Activated T-cell treated with anti-CD3 and anti-CD28 coated beads, Interleukin-2, amount 50 U/mL, for 72 hours (primary cell): Measurements from ENCODE around the gene GNG4. TPM values are rescaled to one million over a fixed set of nuclear protein-coding genes. Genes with fewer than 3 reads are reported as not detected.
A peak's percentile ranks its signal among the peaks of the same experiment; 100 is the strongest.
"Not testable (repeated sequence)": the region's sequence is repeated elsewhere in the genome, so short reads cannot be mapped to it uniquely, and the experiment has no call there.

Experiments used
- ATAC-seq, 2 donors: fragments of 150-1000 bp; cut with Tn5 transposase; replicated peaks in 1 of 2; 2 replicates each; pipeline ENCODE4 v1.10.0; 2021; ENCODE audit warnings: moderate library complexity in 2 of 2, mild to moderate bottlenecking in 1 of 2
- DNase-seq, 2 donors: peaks; one replicate each; pipeline ENCODE4 v3.0.0; 2021 to 2022; ENCODE audit warnings: mixed read lengths in 1 of 2
- H3K27ac Mint-ChIP-seq: one replicate; pipeline ENCODE4 v1.8.0; 2022; ENCODE audit warnings: mild to moderate bottlenecking, moderate library complexity, mixed read lengths
- H3K27me3 Mint-ChIP-seq: one replicate; pipeline ENCODE4 v1.8.0; 2022; ENCODE audit warnings: low read depth, mixed read lengths
- H3K36me3 Mint-ChIP-seq, 2 donors: one replicate each; pipeline ENCODE4 v1.8.0; 2022; ENCODE audit warnings: mixed read lengths in 2 of 2, mild to moderate bottlenecking in 1 of 2; ENCODE audit not compliant: insufficient read depth in 2 of 2
- H3K4me1 Mint-ChIP-seq: one replicate; pipeline ENCODE4 v1.8.0; 2022; ENCODE audit warnings: low read depth, mixed read lengths
- H3K4me3 Mint-ChIP-seq, 2 donors: one replicate each; pipeline ENCODE4 v1.8.0; 2022; ENCODE audit warnings: mild to moderate bottlenecking in 2 of 2, mixed read lengths in 2 of 2, moderate library complexity in 2 of 2
- H3K9me3 Mint-ChIP-seq, 2 donors: one replicate each; pipeline ENCODE4 v1.8.0; 2022; ENCODE audit warnings: mixed read lengths in 2 of 2
- total RNA-seq, 2 donors: library from RNA; stranded (reverse); gene quantifications; one replicate each; pipeline ENCODE4 v1.2.3, GENCODE V29; 2022

Gene GNG4
- total RNA-seq, 2 donors from 2014 or later = 13.9 to 20.4 TPM

DNA sequence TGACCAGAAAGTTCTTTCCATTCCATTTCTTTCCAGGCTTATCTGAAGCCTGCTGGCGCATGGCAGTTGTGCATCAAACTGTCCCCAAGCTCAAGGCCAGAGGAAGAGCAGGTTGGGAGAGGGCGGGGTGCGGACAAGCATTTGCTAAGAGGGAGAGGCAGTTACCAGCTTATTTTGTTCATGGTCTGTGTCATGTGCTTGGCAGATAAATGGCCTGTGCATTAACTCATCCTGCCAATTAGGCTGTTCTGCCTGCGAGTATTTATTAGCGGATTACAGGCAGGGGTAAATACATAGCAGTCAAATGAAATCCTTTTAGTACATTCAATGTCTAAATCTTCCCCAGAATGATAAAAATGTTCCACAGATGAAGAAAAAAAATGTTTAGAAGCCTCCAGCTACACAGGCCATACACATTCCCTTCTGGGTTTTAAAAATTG, 96.5 kb downstream of the GNG4 start:
- Mint-ChIP-seq H3K27ac (no peak overlapping the region), H3K4me1 (no peaks in the 10 kb centered on the region), H3K4me3 (no peak overlapping the region), H3K36me3 (no peaks in the 10 kb centered on the region), H3K27me3 (peaks cover 6% of the 10 kb centered on the region), H3K9me3 (no peaks in the 10 kb centered on the region)
- DNase-seq (no peak), ATAC-seq (no peak)

DNA sequence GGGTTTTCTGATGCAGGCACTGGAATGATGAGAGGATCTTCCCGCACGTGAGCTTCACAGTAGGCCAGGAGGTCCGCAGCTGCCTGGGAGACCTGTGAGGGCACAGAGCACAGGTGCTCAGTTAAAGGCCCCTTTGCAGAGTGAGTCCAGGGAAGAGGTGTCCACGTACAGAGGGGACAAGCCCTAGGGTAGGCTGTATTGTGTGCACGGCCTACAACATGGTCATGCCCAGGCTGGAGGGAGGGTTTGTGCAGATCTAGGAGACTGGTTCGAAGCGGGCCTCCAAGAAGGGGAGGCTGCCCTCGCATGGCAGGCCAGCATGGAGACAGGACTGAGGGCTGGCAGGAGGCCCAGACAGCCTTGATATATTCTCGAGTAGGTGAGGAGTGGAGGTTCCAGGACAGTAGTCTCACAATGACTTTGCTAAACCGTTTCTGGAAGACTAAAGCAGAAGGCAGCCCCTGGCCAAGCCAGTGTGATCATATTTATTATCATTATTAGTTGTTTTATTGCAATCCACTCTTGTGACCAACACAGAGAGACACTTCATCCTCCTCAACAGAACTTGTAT, 97.4 kb downstream of the GNG4 start:
- ATAC-seq = no peak
- no peak overlapping the region for H3K27ac Mint-ChIP-seq

DNA sequence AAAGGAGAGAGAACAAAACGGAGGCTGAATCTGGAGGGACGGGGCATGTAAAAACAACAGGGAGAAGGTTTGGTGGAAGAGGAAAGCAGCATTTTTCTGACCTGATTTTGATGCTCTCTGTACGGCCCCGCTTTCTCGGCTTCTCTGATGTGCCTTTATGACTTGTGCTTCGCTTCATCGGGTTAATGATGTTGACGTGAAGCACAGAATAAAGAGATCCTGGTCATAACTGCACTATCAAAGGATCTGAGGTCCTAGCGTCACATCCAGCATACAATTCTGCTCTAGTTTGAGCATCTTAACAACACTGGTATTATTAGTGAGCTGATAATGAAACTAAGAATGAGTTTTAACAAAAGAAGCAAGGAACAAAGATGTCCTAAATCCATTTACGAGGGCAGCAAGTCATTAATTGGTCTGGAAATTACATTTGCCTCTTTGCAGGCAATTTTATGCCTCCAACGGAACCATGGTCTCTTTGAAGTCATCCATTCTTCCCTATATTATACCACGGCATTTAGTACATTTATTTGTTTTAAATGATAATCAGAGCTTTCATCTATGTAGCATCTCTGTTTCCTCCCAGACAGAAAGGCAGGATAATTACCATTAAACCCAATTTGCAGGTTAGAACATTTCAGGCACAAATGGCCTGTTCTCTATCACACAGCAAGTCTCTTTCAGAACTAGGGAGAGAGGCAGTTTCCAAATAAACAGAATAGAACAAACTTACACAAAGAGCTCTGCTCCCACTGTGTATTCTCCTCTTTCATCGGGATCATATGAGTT, 100.0 kb downstream of the GNG4 start:
- no peak for DNase-seq
- Mint-ChIP-seq H3K27ac (no peak overlapping the region), H3K4me1 (no peaks in the 10 kb centered on the region), H3K27me3 (peaks cover 6% of the 10 kb centered on the region), H3K4me3 (no peak overlapping the region), H3K36me3 (no peaks in the 10 kb centered on the region), H3K9me3 (no peaks in the 10 kb centered on the region)
- no peak for ATAC-seq

More for the DNA sequence above, 97.4 kb downstream of the GNG4 start:
- no peaks in the 10 kb centered on the region for H3K4me1 Mint-ChIP-seq
- peaks cover 6% of the 10 kb centered on the region for H3K27me3 Mint-ChIP-seq
- no peaks in the 10 kb centered on the region for H3K36me3 Mint-ChIP-seq
- H3K9me3 Mint-ChIP-seq = no peaks in the 10 kb centered on the region
- no peak for DNase-seq
- H3K4me3 Mint-ChIP-seq = no peak overlapping the region

DNA sequence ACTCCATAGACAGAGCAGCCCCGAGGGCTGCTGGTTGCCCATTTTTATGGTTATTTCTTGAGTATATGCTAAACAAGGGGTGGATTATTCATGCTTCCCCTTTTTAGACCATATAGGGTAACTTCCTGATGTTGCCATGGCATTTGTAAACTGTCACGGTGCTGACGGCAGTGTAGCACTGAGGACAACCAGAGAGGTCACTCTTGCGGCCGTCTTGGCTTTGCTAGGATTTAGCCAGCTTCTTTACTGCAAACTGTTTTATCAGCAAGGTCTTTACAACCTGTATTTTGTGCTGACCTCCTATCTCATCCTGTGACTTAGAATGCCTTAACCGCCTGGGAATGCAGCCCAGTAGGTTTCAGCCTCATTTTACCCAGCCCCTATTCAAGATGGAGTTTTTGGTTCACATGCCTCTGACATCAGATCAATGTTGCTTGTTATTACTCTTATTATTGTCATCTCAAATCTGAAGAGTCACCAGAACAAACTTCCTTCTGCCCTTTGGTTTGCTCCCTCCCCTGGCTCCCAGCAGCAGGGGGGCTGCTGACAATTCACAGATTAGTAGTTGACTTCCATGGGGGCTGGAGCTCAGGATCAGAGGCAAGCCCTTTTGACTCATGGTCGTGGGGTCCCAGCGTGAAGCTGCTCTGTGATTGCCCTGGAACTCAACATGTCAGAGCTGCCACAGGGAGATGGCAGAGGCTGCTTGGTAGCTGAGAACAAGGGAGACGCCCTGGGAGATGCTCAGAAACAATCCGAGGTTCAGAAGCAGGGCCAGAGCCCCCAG, 103.0 kb downstream of the GNG4 start:
- not testable (repeated sequence) for H3K4me1 Mint-ChIP-seq, H3K27ac Mint-ChIP-seq, H3K4me3 Mint-ChIP-seq, H3K36me3 Mint-ChIP-seq, ATAC-seq, DNase-seq, H3K9me3 Mint-ChIP-seq, H3K27me3 Mint-ChIP-seq

DNA sequence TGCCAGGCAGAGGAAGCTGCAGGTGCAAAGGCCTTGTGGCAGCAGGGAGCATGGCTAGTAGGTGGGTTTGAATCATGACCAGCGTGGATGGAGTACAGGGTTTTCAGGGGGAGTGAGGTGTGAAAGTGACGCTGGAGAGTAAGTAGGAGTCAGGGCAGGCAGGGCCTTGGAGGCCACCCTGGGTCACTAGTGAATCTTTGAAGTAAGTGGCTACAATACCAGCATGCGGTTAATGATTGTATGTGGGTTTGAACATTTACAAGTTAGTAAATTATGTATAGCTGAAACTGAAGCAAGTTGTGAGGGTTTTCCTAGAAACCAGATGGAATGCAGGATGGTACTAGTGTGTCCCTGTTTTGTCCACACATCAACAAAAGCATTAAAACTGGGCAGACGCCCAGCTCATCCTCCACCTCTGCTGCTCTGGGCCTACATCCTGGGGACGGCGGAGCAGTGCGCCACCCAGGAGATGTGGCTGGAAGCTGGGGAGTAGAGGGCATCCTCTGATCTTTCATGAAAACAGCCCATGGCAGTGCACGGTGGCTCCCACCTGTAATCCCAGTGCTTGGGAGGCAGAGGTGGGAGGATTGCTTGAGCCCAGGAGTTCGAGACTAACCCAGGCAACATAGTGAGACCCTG, 104.2 kb downstream of the GNG4 start:
- no peak overlapping the region for H3K4me3 Mint-ChIP-seq
- DNase-seq = no peak
- no peaks in the 10 kb centered on the region for H3K9me3 Mint-ChIP-seq
- no peak overlapping the region for H3K27ac Mint-ChIP-seq
- H3K36me3 Mint-ChIP-seq = no peaks in the 10 kb centered on the region
- H3K4me1 Mint-ChIP-seq = no peaks in the 10 kb centered on the region
- H3K27me3 Mint-ChIP-seq = peaks cover 6% of the 10 kb centered on the region
- no peak for ATAC-seq

DNA sequence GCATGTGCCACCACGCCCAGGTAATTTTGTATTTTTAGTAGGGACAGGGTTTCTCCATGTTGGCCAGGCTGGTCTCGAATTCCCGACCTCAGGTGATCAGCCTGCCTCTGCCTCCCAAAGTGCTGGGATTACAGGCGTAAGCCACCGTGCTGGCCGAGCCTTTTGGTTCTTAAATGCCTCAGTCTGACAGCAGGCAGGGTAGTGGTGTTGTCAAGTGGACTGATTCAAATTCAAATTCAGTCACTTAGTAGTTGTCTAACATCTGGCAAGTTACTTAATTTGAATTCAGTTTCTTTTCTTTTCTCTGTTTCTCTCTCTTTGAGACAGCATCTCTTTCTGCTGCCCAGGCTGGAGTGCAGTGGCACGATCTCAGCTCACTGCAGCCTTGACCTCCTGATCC, 106.7 kb downstream of the GNG4 start:
- H3K4me1 Mint-ChIP-seq, H3K9me3 Mint-ChIP-seq, H3K27me3 Mint-ChIP-seq, H3K27ac Mint-ChIP-seq, DNase-seq, H3K36me3 Mint-ChIP-seq, H3K4me3 Mint-ChIP-seq, ATAC-seq: not testable (repeated sequence)

DNA sequence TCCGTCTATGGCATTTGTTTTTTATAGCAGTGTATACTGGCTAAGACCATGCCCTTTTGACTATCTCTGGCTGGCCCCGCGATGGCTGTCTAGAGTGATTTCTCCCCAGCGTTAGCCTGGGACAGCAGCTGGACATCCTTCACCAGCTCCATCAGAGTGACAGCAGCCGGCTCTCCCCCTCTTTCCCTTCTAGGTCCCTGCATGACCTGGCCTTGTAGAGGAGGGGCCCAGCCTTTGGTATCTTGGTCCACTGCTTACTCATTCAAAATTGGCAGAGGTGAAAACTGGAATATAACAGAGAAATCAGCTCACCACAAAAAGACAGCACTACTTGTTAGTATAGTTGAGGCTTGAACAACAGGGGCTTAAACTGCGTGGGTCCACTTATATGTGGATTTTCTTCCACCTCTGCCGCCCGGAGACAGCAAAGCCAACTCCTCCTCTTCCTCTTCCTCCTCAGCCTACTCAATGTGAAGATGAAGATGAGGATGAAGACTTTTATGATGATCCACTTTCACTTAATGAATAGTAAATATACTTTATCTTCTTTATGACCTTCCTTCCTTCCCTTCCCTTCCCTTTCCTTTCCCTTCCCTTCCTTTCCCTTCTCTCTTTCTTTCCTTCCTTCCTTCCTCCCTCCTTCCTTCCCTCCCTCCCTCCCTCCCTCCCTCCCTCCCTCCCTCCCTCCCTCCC, 116.0 kb downstream of the GNG4 start:
- Mint-ChIP-seq H3K27me3 (no peaks in the 10 kb centered on the region), H3K4me1 (no peaks in the 10 kb centered on the region), H3K36me3 (no peaks in the 10 kb centered on the region), H3K27ac (no peak overlapping the region), H3K9me3 (no peaks in the 10 kb centered on the region), H3K4me3 (no peak overlapping the region)
- no peak for ATAC-seq
- DNase-seq = no peak

DNA sequence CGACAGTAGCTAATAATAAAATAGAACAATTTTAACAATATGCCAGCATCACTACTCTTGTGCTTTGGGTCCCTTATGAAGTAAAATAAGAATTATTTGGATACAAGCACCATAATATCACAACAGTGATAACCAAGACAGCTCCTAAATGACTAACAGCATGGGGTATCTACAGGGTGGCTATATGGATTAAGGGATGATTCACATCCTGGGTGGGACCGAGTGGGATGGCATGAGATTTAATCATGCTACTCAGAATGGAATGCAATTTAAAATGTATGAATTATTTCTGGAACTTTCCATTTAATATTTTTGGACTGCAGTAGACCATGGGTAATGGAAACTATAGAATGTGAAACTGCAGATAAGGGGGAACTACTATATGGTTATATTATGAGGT, 117.2 kb downstream of the GNG4 start:
- Mint-ChIP-seq H3K36me3 (no peaks in the 10 kb centered on the region), H3K4me3 (no peak overlapping the region), H3K27ac (no peak overlapping the region), H3K9me3 (no peaks in the 10 kb centered on the region), H3K4me1 (no peaks in the 10 kb centered on the region), H3K27me3 (no peaks in the 10 kb centered on the region)
- ATAC-seq (no peak), DNase-seq (no peak)

DNA sequence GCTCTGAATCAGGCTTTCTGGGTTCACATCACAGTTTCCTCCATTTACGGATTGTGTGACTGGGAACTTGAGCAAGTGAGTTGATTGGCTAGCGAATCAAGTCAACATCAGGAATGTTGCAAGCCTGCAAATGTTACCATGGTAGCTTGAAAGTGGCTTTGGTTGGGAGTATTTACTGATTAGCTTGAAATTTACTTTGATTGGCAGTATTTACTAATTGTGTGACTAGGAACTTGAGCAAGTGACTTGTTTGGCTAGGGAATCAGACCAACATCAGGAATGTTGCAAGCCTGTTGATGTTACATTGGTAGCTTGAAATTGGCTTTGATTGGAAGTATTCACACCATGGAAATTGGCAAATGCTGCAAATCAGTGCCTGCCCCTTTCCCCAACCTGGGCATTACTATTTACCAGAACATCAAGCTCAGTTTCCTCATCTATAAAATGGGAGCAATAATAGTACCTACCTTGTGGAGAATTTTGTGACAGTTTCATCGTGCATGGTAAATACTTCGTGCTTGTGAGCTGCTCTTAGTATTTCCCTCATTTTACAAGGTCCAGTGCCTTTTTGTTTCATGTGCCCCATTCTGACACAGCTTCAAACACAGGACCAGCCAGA, 122.3 kb downstream of the GNG4 start:
- Mint-ChIP-seq H3K27me3 (no peaks in the 10 kb centered on the region), H3K36me3 (no peaks in the 10 kb centered on the region), H3K9me3 (no peaks in the 10 kb centered on the region), H3K4me1 (peaks cover 6% of the 10 kb centered on the region), H3K27ac (no peak overlapping the region), H3K4me3 (no peak overlapping the region)
- DNase-seq (no peak), ATAC-seq (no peak)

DNA sequence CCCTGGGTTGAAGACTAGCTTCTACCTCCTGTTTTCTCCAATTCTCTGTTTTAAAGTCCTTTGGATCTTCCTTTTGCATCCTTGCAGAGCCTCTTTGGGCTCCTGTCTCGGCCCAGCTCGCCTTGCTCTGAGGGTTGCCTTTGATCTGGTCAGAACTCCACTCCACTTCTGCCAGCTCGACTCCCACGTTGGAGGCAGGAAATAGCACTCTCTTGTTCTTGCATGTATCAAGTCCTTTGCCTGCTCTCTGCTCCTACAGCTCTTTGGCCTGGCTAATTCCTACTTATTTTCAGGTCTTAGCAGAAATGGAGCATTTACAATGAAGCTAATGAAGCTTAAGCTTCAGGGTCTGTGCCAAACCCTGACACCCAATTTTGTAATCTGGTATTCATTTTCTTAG, 124.3 kb downstream of the GNG4 start:
- no peak for ATAC-seq
- no peak overlapping the region for H3K27ac Mint-ChIP-seq
- no peaks in the 10 kb centered on the region for H3K36me3 Mint-ChIP-seq
- no peak for DNase-seq
- no peaks in the 10 kb centered on the region for H3K27me3 Mint-ChIP-seq
- H3K4me3 Mint-ChIP-seq = no peak overlapping the region
- peaks cover 6% of the 10 kb centered on the region for H3K4me1 Mint-ChIP-seq
- H3K9me3 Mint-ChIP-seq = no peaks in the 10 kb centered on the region

DNA sequence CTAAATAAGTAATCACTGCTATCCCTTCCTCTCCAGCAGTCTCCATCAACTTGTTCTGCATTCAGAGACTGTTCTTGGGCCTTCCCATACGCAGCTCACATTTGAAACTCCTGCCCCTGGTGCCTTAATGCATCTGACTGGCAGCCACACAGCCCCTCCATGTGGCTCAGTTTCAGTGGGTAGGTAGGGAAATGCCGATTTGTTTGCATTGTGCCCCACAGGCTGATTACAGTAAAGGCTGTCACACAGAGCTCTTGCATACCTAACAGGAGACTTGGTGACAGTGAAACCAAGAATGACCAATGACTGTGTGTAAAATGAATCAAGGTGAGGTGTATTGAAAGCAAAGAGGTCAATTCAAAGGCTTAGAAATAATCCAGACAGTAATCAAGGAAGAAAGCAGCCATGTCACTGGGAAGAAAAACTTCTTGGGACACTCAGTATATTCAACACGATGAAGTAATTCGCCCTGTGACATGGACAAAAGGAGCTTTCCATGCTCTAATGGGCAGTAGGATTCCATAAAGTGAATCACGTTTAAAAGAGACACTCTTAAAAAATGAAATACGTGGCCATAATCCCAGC, 132.6 kb downstream of the GNG4 start:
- Mint-ChIP-seq H3K9me3 (no peaks in the 10 kb centered on the region), H3K27me3 (no peaks in the 10 kb centered on the region)
- peak; percentile 66 to 78 for ATAC-seq

DNA sequence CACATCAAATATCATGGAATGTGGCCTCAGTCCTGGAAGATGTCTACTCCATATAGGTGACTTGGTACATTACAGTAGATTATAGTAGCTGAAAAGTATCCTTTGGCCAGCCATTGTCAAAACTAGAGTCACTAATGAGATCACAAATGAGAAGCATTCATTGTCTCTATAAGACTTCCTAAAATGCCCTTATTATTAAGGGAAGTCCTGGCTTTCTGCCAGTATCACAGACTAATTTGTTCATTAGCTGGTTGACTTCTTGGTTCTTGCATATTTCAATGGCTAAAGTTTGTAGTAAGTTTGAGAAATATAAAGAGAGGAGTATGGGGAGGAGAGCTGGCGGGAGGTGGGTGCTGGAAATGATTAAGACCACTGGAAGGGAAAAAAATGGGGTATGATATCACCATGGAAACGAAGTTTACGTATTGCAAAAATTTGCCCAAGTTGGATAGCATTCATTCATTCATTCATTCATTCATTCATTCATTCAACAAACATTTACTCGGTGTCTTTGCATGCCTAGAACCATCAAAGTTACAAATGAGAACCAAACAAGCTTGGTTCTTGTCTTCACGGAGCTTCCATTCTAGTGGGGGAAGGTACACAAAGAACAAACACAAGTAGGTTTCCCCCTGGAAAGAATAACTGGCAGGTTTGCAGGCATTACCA, 133.6 kb downstream of the GNG4 start:
- ATAC-seq (no peak), DNase-seq (no peak)
- Mint-ChIP-seq H3K4me1 (no peaks in the 10 kb centered on the region), H3K27ac (no peak overlapping the region), H3K9me3 (no peaks in the 10 kb centered on the region), H3K36me3 (no peaks in the 10 kb centered on the region), H3K4me3 (no peak overlapping the region), H3K27me3 (no peaks in the 10 kb centered on the region)

More for the DNA sequence above, 132.6 kb downstream of the GNG4 start:
- Mint-ChIP-seq H3K4me3 (no peak overlapping the region), H3K4me1 (no peaks in the 10 kb centered on the region), H3K36me3 (no peaks in the 10 kb centered on the region), H3K27ac (no peak overlapping the region)
- no peak for DNase-seq
